GM12801 (cell line): ENCODE results near the gene ZNF467.

Experiments used
- TF ChIP-seq, protein P1 (sequence below): IDR thresholded peaks from one replicate; pipeline ENCODE4 v1.5.1; 2011; ENCODE audit warnings: control low read depth; ENCODE audit not compliant: insufficient read length; ENCODE audit errors: extremely low read depth

ZNF467 gene

DNA sequence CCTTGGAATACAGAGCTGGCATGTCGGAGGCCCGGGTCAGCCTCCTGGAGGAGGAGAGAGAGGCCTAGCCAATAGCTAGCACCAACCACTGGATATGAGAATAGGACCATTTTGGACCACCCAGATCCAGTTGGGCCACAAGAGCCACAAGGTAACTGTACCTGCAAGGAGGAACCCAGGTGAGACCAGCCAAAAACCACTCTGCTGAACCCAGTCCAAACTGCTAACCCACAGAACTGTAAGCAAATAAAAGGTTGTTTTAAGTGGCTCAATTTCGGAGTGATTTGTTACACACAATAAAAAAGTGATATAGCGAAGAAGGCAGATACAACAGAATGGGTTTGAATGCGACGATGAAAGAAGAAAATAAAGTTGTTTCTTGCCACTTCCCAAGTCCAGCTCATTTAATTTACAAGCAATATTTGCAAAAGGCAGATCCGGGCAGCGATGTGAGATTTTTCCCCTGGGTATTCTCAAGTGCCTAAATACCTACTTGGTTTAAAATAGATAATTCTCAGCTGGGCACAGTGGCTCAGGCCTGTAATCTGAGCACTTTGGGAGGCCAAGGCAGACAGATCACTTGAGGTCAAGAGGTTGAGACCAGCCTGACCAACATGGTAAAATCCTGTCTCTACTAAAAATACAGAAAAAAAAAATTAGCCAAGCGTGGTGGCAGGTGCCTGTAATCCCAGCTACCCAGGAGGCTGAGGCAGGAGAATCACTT, 23.1 kb downstream of the ZNF467 start:
- TF ChIP-seq, protein P1, sequence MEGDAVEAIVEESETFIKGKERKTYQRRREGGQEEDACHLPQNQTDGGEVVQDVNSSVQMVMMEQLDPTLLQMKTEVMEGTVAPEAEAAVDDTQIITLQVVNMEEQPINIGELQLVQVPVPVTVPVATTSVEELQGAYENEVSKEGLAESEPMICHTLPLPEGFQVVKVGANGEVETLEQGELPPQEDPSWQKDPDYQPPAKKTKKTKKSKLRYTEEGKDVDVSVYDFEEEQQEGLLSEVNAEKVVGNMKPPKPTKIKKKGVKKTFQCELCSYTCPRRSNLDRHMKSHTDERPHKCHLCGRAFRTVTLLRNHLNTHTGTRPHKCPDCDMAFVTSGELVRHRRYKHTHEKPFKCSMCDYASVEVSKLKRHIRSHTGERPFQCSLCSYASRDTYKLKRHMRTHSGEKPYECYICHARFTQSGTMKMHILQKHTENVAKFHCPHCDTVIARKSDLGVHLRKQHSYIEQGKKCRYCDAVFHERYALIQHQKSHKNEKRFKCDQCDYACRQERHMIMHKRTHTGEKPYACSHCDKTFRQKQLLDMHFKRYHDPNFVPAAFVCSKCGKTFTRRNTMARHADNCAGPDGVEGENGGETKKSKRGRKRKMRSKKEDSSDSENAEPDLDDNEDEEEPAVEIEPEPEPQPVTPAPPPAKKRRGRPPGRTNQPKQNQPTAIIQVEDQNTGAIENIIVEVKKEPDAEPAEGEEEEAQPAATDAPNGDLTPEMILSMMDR = no peak

- TF ChIP-seq, protein P1 = no peak
Measured at GRCh38 chr7:149748076-149748874, 25.1 kb downstream of the ZNF467 start.

GRCh38 chr7:149743476-149744255, 29.7 kb downstream of the ZNF467 start:
- TF ChIP-seq, protein P1 = no peak

DNA sequence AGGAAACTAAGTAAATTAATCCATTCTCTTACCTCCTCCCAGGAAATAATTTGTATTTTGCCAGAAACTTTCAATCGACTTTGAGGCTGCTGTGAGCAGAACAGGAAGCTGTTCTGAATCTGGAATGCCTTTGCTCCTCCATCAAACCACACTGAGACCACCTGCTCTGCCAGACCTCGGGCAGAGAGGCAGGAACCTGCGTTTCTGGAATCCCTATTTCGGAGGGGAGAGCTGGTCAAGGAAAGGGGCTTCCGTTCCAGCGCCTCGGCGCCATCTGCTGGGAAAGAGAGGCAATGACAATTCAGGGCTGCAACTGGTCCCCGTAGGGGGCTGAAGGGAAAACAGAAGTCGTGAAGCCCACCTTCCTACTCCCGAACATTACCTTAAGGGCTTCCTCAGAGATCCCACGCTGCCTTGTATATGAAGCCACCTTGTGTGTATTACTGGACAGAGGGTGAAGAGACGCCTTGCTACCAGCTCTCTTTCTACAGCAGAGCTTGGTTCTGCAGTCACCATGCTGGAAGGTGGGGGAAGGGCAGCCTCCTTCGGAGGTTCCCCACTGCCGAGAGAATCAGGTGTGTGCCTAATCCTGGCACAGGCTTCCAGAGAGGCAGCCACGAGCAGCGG, 31.2 kb downstream of the ZNF467 start:
- TF ChIP-seq, protein P1 = peak; percentile 84

DNA sequence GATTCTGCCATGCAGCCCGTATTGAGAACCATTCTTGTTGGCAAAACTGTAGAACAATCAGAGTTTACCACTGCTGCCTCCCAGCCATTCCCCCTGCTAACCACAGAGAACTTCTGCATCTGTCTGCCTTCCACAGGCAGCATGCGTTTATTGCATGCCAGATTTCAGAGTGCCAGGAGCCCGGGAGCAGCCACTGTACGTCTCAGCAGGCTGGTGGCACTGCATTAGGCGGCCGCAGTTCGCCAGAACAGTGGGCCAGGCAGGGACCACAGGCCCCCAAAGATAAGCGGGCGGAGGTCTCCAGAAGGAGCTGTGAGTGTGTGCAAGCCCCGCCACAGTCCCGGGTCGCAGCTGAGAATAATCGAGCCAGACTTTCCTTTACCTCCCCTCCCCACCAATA, 31.8 kb downstream of the ZNF467 start:
- TF ChIP-seq, protein P1 = no peak

DNA sequence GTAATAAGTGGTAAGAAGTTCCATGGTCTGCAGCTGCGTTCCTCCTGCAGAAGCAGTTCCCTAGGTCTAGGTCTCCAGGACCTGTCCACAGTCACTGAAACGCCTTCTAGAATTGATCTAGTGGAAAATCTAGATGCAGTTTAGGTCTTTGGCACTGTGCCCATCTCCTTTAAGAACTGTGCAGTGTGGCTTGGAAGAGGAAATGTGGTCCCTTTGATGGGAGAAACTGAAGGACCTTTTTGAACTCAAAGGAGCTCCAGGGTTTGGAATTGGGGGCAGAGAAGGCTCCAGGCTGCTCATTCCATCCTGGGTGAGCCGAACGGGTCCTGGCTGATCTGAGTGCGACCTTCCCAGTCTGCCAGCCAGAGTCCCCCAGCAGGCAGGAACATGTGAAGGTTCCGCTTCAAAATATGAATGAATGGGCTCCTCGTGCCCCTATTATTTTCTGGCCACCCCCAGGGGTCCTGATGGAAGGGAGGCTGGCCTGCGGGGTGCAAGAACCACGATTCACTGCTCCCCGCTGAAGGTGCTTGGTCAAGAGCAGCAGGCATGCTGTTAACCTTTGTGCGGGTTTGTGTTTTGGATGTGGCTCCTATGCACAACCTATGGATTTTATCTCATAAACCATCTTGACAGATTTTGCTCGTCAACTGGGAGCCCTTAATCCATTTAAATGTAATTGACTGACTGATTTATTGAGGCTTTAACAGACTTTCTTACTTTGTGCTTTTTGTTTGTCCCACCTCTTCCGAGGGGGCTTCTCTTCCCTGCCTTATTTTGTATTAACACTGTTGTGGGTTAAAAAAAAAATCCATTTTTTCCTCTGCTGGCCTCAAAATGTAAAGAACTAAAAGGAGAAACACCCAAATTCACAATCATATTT, 36.7 kb downstream of the ZNF467 start:
- TF ChIP-seq, protein P1 = no peak
